SJSA1 (cell line): Measurements from ENCODE around the gene OR8B3. TPM values are rescaled to one million over a fixed set of nuclear protein-coding genes. Genes with fewer than 3 reads are reported as not detected.
"Not testable (repeated sequence)": the region's sequence is repeated elsewhere in the genome, so short reads cannot be mapped to it uniquely, and the experiment has no call there.

Experiments
- DNase-seq, 2 experiments: peaks; one replicate each; pipeline ENCODE4 v3.0.0-alpha.2; 2015 to 2020; ENCODE audit warnings: low spot score in 2 of 2, low read depth in 1 of 2
- H3K27ac ChIP-seq: fragments of 250-450 bp; sonication (Bioruptor Pico); 2 replicates; pipeline ENCODE4 v1.5.1; 2020; ENCODE audit warnings: mild to moderate bottlenecking, moderate library complexity
- H3K27me3 ChIP-seq: fragments of 250-450 bp; sonication (Bioruptor Pico); replicated peaks from 2 replicates; pipeline ENCODE4 v1.5.1; 2020; ENCODE audit warnings: mild to moderate bottlenecking, moderate library complexity
- H3K36me3 ChIP-seq: fragments of 250-450 bp; sonication (Bioruptor Pico); 2 replicates; pipeline ENCODE4 v1.5.1; 2020; ENCODE audit warnings: mild to moderate bottlenecking
- H3K4me1 ChIP-seq: fragments of 250-450 bp; sonication (Bioruptor Pico); replicated peaks from 2 replicates; pipeline ENCODE4 v1.6.1; 2021; ENCODE audit warnings: mild to moderate bottlenecking
- H3K4me3 ChIP-seq: fragments of 250-450 bp; sonication (Bioruptor Pico); 2 replicates; pipeline ENCODE4 v1.5.1; 2020; ENCODE audit warnings: mild to moderate bottlenecking
- H3K9me3 ChIP-seq: fragments of 250-450 bp; sonication (Bioruptor Pico); replicated peaks from 2 replicates; pipeline ENCODE4 v1.5.1; 2020; ENCODE audit warnings: mild to moderate bottlenecking
- total RNA-seq: library from RNA; depleted of rRNA; stranded (reverse); fragments of >200 nt; shearing (Covaris generic); gene quantifications from 2 replicates; pipeline ENCODE4 v1.2.3, GENCODE V29; 2014; rRNA removed

Gene OR8B3
- total RNA-seq, 1 experiment from 2014 or later: not detected

DNA sequence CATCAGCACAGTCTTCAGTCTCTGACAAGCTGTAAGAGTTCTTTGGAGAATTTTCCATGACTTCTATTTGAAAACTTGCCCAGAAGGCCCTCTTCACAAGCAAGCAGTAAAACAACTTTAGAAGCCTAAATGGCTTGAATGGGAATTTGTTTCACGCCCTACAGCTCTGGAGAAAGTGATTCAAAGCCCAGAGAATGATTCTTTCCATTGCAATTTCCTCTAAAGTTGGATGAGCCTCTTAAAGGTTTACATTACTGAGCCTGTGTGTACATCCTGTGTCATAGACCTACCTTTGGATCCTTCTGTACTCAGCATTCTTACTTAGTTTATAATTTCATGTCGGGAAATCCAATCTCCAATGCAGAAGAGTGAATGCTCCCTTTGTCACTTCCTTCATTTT, 6.8 kb upstream of the OR8B3 start:
- H3K36me3 ChIP-seq: no peaks in the 10 kb centered on the region
- no peak overlapping the region for H3K4me3 ChIP-seq
- 0 out of 2 replicates have a peak, but pooled peaks cover 3% of the 10 kb centered on the region for H3K4me1 ChIP-seq
- H3K27ac ChIP-seq: no peak overlapping the region
- H3K9me3 ChIP-seq: no peaks in the 10 kb centered on the region
- no peak for DNase-seq
- H3K27me3 ChIP-seq: no peaks in the 10 kb centered on the region

DNA sequence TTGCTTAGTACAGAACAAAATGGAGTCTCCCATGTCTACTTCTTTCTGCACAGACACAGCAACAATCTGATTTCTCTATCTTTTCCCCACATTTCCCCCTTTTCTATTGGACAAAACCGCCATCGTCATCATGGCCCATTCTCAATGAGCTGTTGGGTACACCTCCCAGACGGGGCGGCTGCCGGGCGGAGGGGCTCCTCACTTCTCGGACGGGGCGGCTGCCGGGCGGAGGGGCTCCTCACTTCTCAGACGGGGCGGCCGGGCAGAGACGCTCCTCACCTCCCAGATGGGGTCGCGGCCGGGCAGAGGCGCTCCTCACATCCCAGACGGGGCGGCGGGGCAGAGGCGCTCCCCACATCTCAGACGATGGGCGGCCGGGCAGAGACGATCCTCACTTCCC, 4.4 kb upstream of the OR8B3 start:
- not testable (repeated sequence) for H3K9me3 ChIP-seq, H3K27ac ChIP-seq, H3K27me3 ChIP-seq, H3K36me3 ChIP-seq, H3K4me1 ChIP-seq, H3K4me3 ChIP-seq, DNase-seq

- 0 out of 2 replicates have a peak, but pooled peaks cover 3% of the 10 kb centered on the region for H3K4me1 ChIP-seq
- H3K27ac ChIP-seq: no peak overlapping the region
- H3K9me3 ChIP-seq: no peaks in the 10 kb centered on the region
- H3K4me3 ChIP-seq: no peak overlapping the region
- DNase-seq: peak; percentile 34 to 71
- no peaks in the 10 kb centered on the region for H3K36me3 ChIP-seq
- H3K27me3 ChIP-seq: no peaks in the 10 kb centered on the region
Observed at GRCh38 chr11:124402326-124402922, 3.6 kb upstream of the OR8B3 start.

GRCh38 chr11:124396847-124397246, 2.0 kb downstream of the OR8B3 start:
- not testable (repeated sequence) for H3K9me3 ChIP-seq, H3K4me3 ChIP-seq, H3K27ac ChIP-seq, H3K36me3 ChIP-seq, DNase-seq, H3K27me3 ChIP-seq, H3K4me1 ChIP-seq

DNA sequence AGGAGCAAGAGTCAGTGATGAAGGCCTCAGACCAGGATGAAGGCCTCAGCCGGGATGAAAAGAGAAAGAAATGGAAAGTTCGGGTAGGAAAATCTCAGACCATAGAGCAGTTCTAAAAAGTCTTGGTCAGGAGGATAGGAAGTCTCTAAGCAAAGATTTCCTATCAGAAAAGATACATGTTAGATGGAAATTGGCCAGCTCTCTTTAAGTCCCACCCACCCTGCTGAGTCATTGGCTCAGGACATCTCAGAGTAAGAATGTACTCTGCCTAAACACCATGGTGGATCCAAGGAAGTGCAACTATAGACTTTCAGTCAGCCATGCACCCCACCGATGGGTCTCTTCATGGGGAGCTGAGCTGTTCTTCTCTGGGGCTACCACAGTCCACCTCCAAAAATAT, 4.4 kb downstream of the OR8B3 start:
- no peak for DNase-seq
- Histone ChIP-seq H3K4me3 (no peak overlapping the region), H3K36me3 (no peaks in the 10 kb centered on the region), H3K9me3 (no peaks in the 10 kb centered on the region), H3K4me1 (no peaks in the 10 kb centered on the region), H3K27ac (no peak overlapping the region), H3K27me3 (no peaks in the 10 kb centered on the region)

- Histone ChIP-seq H3K27ac (no peak within 1 kb of the TSS), H3K9me3 (no peaks in the 10 kb centered on the region)
Observed at GRCh38 chr11:124384399-124384798, 14.4 kb downstream of the OR8B3 start, which contains the start of gene OR8B2. TSS of gene OR8B2 (minus strand) at chr11:124384499. CDS start at chr11:124383343, 1,156 bp downstream.

GRCh38 chr11:124382857-124383256, 16.0 kb downstream of the OR8B3 start:
- not testable (repeated sequence) for H3K36me3 ChIP-seq, H3K27me3 ChIP-seq, H3K4me3 ChIP-seq, H3K4me1 ChIP-seq, H3K9me3 ChIP-seq, H3K27ac ChIP-seq, DNase-seq

More at GRCh38 chr11:124384399-124384798, 14.4 kb downstream of the OR8B3 start, which contains the start of gene OR8B2:
- Histone ChIP-seq H3K4me3 (no peak within 1 kb of the TSS), H3K4me1 (no peaks in the 10 kb centered on the region), H3K27me3 (no peaks in the 10 kb centered on the region), H3K36me3 (no peaks in the 10 kb centered on the region)
- no peak for DNase-seq

GRCh38 chr11:124380585-124380984, 18.2 kb downstream of the OR8B3 start:
- Histone ChIP-seq H3K27ac (no peak overlapping the region), H3K4me3 (no peak overlapping the region), H3K36me3 (no peaks in the 10 kb centered on the region), H3K27me3 (no peaks in the 10 kb centered on the region), H3K4me1 (no peaks in the 10 kb centered on the region), H3K9me3 (no peaks in the 10 kb centered on the region)
- DNase-seq: no peak

- Histone ChIP-seq H3K27me3 (no peaks in the 10 kb centered on the region), H3K9me3 (no peaks in the 10 kb centered on the region), H3K27ac (no peak overlapping the region), H3K4me3 (no peak overlapping the region), H3K36me3 (no peaks in the 10 kb centered on the region), H3K4me1 (no peaks in the 10 kb centered on the region)
- no peak for DNase-seq
Observed at GRCh38 chr11:124376280-124376679, 22.5 kb downstream of the OR8B3 start.

DNA sequence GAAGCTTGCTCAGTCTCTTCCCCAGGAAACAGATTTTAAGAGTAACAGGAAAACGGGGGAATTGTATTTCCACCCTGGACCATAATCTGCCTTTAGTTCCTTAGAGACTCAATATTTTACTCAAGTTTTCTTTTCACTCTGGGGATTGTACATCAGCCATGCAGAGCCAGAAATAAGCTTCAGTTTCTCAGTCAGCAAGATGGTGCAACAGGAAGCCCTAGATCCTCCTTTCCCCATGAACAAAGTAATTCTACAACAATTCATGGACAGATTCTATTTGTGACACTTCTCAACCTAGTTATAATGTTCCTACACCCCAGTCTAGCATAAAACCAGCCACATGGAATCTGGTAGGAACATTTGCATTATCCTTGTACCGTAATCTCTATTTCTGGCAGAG, 39.3 kb downstream of the OR8B3 start:
- H3K27me3 ChIP-seq: no peaks in the 10 kb centered on the region
- H3K9me3 ChIP-seq: no peaks in the 10 kb centered on the region
- no peak overlapping the region for H3K27ac ChIP-seq
- H3K36me3 ChIP-seq: no peaks in the 10 kb centered on the region
- DNase-seq: no peak
- H3K4me3 ChIP-seq: no peak overlapping the region
- no peaks in the 10 kb centered on the region for H3K4me1 ChIP-seq

DNA sequence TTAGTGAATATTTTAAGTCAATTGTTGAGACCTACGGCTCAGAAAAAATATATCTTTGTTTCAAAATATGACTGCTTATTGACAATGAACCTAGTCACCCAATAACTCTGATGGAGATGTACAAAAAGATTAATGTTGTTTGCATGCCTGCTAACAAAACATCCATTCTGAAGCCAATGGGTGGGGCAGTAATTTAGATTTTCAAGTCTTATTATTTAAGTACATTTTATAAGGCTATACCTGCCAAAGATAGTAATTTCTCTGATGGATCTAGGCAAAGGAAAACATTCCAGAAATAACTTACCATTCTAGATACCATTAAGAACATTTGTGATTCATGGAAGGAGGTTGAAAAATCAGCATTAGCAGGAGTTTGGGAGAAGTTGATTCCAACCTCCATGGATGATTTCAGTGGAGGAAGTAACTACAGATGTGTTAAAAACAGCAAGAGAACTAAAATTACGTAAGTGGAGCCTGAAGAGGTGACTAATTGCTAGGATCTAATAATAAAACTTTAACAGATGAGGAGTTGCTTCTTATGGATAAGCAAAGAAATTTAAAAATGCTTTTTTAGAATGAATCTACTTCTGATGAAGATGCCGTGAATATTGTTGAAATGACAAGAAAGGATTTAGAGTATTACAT, 52.4 kb downstream of the OR8B3 start:
- Histone ChIP-seq H3K27me3 (no peaks in the 10 kb centered on the region), H3K36me3 (no peaks in the 10 kb centered on the region), H3K4me3 (no peak overlapping the region), H3K4me1 (no peaks in the 10 kb centered on the region), H3K27ac (no peak overlapping the region), H3K9me3 (no peaks in the 10 kb centered on the region)
- no peak for DNase-seq

Other genes with a start within 250 kb of the OR8B3 start
- gene OR10D3, start 215.7 kb downstream of the OR8B3 start, total RNA-seq: not detected in 2 replicates
- gene OR8G1, start 157.9 kb downstream of the OR8B3 start, total RNA-seq: not detected in 2 replicates
- gene OR8G5, start 142.6 kb downstream of the OR8B3 start, total RNA-seq: not detected in 2 replicates
- not detected in 2 replicates for gene OR8D1, start 85.1 kb downstream of the OR8B3 start, total RNA-seq
- not detected in 2 replicates for gene OR8D2, start 78.8 kb downstream of the OR8B3 start, total RNA-seq
- gene OR8B2, start 14.5 kb downstream of the OR8B3 start, total RNA-seq: not detected in 2 replicates
- not detected in 2 replicates for gene OR8B4, start 25.8 kb upstream of the OR8B3 start, total RNA-seq
- not detected in 2 replicates for gene OR8B8, start 46.7 kb upstream of the OR8B3 start, total RNA-seq
- not detected in 2 replicates for gene OR8B12, start 144.6 kb upstream of the OR8B3 start, total RNA-seq
- gene OR8A1, start 171.0 kb upstream of the OR8B3 start, total RNA-seq: not detected in 2 replicates
- not detected in 2 replicates for gene PANX3, start 212.4 kb upstream of the OR8B3 start, total RNA-seq
- gene TBRG1, start 223.8 kb upstream of the OR8B3 start, total RNA-seq: 12.4 and 13.5 TPM in 2 replicates